Suprapubic skin (tissue), 4 donors: Measurements from ENCODE around the gene TMEM253. TPM values are rescaled to one million over a fixed set of nuclear protein-coding genes. Genes with fewer than 3 reads are reported as not detected.

Experiments used
- DNase-seq, 2 donors: peaks; one replicate each; pipeline ENCODE4 v3.0.0-alpha.2; 2019; ENCODE audit warnings: low spot score in 2 of 2
- H3K27ac ChIP-seq: fragments of 200-600 bp; sonication (generic); one replicate; pipeline ENCODE4 v1.5.1; 2019
- H3K27me3 ChIP-seq: fragments of 200-600 bp; sonication (generic); one replicate; pipeline ENCODE4 v1.5.1; 2019
- H3K36me3 ChIP-seq: fragments of 200-600 bp; sonication (generic); one replicate; pipeline ENCODE4 v1.5.1; 2019
- H3K4me1 ChIP-seq: fragments of 200-600 bp; sonication (generic); one replicate; pipeline ENCODE4 v1.5.1; 2019
- H3K4me3 ChIP-seq: fragments of 200-600 bp; sonication (generic); one replicate; pipeline ENCODE4 v1.5.1; 2019; ENCODE audit warnings: mild to moderate bottlenecking
- H3K9me3 ChIP-seq: fragments of 200-600 bp; sonication (generic); one replicate; pipeline ENCODE4 v1.5.1; 2019
- EP300 ChIP-seq: sonication (generic); formaldehyde crosslinking; IDR thresholded peaks from one replicate; pipeline ENCODE4 v1.6.1; 2017; ENCODE audit warnings: antibody characterized with exemption
- POLR2A ChIP-seq, 2 donors: fragments of 450-650 bp; IDR thresholded peaks; one replicate each; pipeline ENCODE4 v1.6.1; 2017; ENCODE audit warnings: antibody characterized with exemption in 2 of 2, mild to moderate bottlenecking in 2 of 2, moderate library complexity in 2 of 2
- POLR2AphosphoS5 ChIP-seq, 3 donors: sonication (generic); formaldehyde crosslinking; IDR thresholded peaks; one replicate each; pipeline ENCODE4 v1.6.1; 2017; ENCODE audit warnings: antibody characterized with exemption in 3 of 3
- WGBS: methylation state at CpG from one replicate; pipeline ENCODE4 v1.1.5; 2018; 5-methylcytosine and 5-hydroxymethylcytosine counted together
- total RNA-seq, 4 donors: library from RNA; depleted of rRNA; stranded (reverse); fragments of >200 nt; gene quantifications; one replicate each; pipeline ENCODE4 v1.1.0, GENCODE V29; 2016
- TF ChIP-seq, protein P1 (sequence below), 2 donors: fragments of 200-600 bp in 1 of 2; fragments of 450-650 bp in 1 of 2; sonication (generic) in 1 of 2; IDR thresholded peaks; one replicate each; pipeline ENCODE4 v1.5.1; 2016 to 2019; ENCODE audit warnings: antibody characterized with exemption in 2 of 2, mild to moderate bottlenecking in 1 of 2, moderate library complexity in 1 of 2

The TMEM253 gene
- total RNA-seq, 4 donors from 2014 or later: 0.53 to 2.0 (median 0.83) TPM; not detected in 1

GRCh38 chr14:21084396-21084795, 16.5 kb upstream of the TMEM253 start:
- no peak for DNase-seq
- Histone ChIP-seq H3K4me1 (peaks cover 17% of the 10 kb centered on the region), H3K9me3 (no peaks in the 10 kb centered on the region), H3K27me3 (no peaks in the 10 kb centered on the region), H3K4me3 (no peak overlapping the region), H3K36me3 (peaks cover 71% of the 10 kb centered on the region), H3K27ac (no peak overlapping the region)
- 58% methylated on average over 2 of the region's 2 CpGs for WGBS
- no peak for TF ChIP-seq POLR2A (IDR thresholded peaks at IDR 0.05)
- TF ChIP-seq, protein P1, sequence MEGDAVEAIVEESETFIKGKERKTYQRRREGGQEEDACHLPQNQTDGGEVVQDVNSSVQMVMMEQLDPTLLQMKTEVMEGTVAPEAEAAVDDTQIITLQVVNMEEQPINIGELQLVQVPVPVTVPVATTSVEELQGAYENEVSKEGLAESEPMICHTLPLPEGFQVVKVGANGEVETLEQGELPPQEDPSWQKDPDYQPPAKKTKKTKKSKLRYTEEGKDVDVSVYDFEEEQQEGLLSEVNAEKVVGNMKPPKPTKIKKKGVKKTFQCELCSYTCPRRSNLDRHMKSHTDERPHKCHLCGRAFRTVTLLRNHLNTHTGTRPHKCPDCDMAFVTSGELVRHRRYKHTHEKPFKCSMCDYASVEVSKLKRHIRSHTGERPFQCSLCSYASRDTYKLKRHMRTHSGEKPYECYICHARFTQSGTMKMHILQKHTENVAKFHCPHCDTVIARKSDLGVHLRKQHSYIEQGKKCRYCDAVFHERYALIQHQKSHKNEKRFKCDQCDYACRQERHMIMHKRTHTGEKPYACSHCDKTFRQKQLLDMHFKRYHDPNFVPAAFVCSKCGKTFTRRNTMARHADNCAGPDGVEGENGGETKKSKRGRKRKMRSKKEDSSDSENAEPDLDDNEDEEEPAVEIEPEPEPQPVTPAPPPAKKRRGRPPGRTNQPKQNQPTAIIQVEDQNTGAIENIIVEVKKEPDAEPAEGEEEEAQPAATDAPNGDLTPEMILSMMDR (IDR thresholded peaks at IDR 0.05): no peak
- TF ChIP-seq EP300: no peak
- no peak for TF ChIP-seq POLR2AphosphoS5 (IDR thresholded peaks at IDR 0.05)

- 60% methylated on average over 16 of the region's 17 CpGs for whole genome bisulfite sequencing
- peaks cover 73% of the 10 kb centered on the region for H3K36me3 ChIP-seq
- no peaks in the 10 kb centered on the region for H3K9me3 ChIP-seq
- TF ChIP-seq POLR2AphosphoS5 (IDR thresholded peaks at IDR 0.05) (no peak), POLR2A (IDR thresholded peaks at IDR 0.05) (no peak), EP300 (no peak)
- TF ChIP-seq, protein P1 (IDR thresholded peaks at IDR 0.05): no peak
- H3K27ac ChIP-seq: peak overlapping the region; percentile 43
- no peak overlapping the region for H3K4me3 ChIP-seq
- no peak for DNase-seq
- no peaks in the 10 kb centered on the region for H3K27me3 ChIP-seq
- H3K4me1 ChIP-seq: peaks cover 17% of the 10 kb centered on the region
Observed at GRCh38 chr14:21084998-21085853, 15.6 kb upstream of the TMEM253 start.

GRCh38 chr14:21086908-21087293, 14.0 kb upstream of the TMEM253 start:
- no peaks in the 10 kb centered on the region for H3K9me3 ChIP-seq
- H3K36me3 ChIP-seq: peaks cover 73% of the 10 kb centered on the region
- peak overlapping the region; percentile 34 for H3K27ac ChIP-seq
- H3K4me3 ChIP-seq: no peak overlapping the region
- H3K4me1 ChIP-seq: peaks cover 17% of the 10 kb centered on the region
- peak in 1 of 2 donors; percentile 57 for DNase-seq
- no peak for TF ChIP-seq POLR2AphosphoS5 (IDR thresholded peaks at IDR 0.05)
- TF ChIP-seq, protein P1 (IDR thresholded peaks at IDR 0.05): no peak
- no peaks in the 10 kb centered on the region for H3K27me3 ChIP-seq
- 86% methylated on average over 4 of the region's 4 CpGs for WGBS

DNA sequence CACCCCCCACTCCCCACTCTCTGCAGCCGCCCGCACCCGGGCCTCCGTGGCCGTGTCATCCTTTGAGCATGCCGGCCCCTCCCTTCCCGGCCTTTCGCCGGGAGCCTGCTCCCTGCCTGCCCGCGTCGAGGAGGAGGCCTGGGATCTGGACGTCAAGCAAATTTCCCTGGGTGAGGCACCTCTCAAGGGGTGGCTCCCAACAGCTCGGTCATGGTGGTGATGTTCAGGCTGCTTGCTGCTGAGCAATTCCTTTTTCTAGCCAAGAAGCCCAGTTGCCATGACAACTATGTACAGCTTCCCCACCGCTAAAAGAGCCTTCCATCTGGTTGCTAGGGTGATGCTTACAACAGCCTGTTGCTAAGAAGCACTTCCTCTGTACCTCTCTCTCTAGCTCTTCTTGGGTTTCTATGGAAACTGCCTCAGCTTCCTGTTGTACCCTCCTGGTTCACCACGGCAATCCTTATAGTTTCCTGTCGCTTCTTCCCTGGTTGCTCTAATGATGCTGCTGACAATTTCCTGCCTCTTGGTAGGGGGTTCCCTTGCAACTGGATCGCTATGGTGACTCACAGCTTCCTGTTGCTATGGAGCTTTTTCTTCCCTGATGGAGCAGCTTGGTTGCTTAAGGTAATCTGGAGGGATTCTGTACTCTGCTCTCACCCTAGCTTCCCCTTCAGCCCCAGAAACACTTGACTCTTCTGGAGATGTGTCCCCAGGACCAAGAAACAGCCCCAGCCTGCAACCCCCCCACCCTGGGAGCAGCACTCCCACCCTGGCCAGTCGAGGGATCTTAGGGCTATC, 13.4 kb upstream of the TMEM253 start:
- H3K36me3 ChIP-seq: peaks cover 71% of the 10 kb centered on the region
- peak overlapping the region; percentile 34 for H3K27ac ChIP-seq
- TF ChIP-seq EP300 (no peak), POLR2A (IDR thresholded peaks at IDR 0.05) (no peak), POLR2AphosphoS5 (IDR thresholded peaks at IDR 0.05) (no peak)
- TF ChIP-seq, protein P1 (IDR thresholded peaks at IDR 0.05): no peak
- H3K9me3 ChIP-seq: no peaks in the 10 kb centered on the region
- H3K27me3 ChIP-seq: no peaks in the 10 kb centered on the region
- WGBS: 35% methylated on average over 19 of the region's 19 CpGs
- H3K4me3 ChIP-seq: no peak overlapping the region
- H3K4me1 ChIP-seq: peaks cover 22% of the 10 kb centered on the region
- no peak for DNase-seq

GRCh38 chr14:21088687-21089086, 12.2 kb upstream of the TMEM253 start:
- H3K4me1 ChIP-seq: peaks cover 28% of the 10 kb centered on the region
- H3K36me3 ChIP-seq: peaks cover 67% of the 10 kb centered on the region
- no peak for DNase-seq
- TF ChIP-seq, protein P1 (IDR thresholded peaks at IDR 0.05): no peak
- TF ChIP-seq POLR2A (IDR thresholded peaks at IDR 0.05) (no peak), POLR2AphosphoS5 (IDR thresholded peaks at IDR 0.05) (no peak), EP300 (no peak)
- H3K27ac ChIP-seq: no peak overlapping the region
- no peaks in the 10 kb centered on the region for H3K27me3 ChIP-seq
- no peaks in the 10 kb centered on the region for H3K9me3 ChIP-seq
- H3K4me3 ChIP-seq: no peak overlapping the region
- 78% methylated on average over 4 of the region's 4 CpGs for WGBS
